ENCODE data around the gene LMNA.

The LMNA gene

GRCh38 chr1:156134716-156135435, 20.4 kb downstream of the LMNA start:
- Mint-ChIP-seq H3K9me3 (no peaks in the 10 kb centered on the region), H3K27ac (no peak overlapping the region), H3K4me3 (no peak overlapping the region), H3K4me1 (peaks cover 6% of the 10 kb centered on the region), H3K27me3 (peaks cover 9% of the 10 kb centered on the region)
- DNase-seq (no peak), ATAC-seq (no peak)

- H3K27me3 Mint-ChIP-seq, result peaks cover 8% of the 10 kb centered on the region
- H3K4me1 Mint-ChIP-seq, result no peaks in the 10 kb centered on the region
- H3K9me3 Mint-ChIP-seq, result no peaks in the 10 kb centered on the region
- no peak overlapping the region for H3K4me3 Mint-ChIP-seq
- no peak overlapping the region for H3K27ac Mint-ChIP-seq
- DNase-seq, result no peak
- no peak for ATAC-seq
These were observed 21.7 kb downstream of the LMNA start for GRCh38 chr1:156135930-156136871.

GRCh38 chr1:156136970-156137483, 22.5 kb downstream of the LMNA start:
- DNase-seq (no peak), ATAC-seq (no peak)
- no peaks in the 10 kb centered on the region for H3K9me3 Mint-ChIP-seq
- peak overlapping the region in 1 of 2 donors; percentile 59 for H3K27ac Mint-ChIP-seq
- H3K4me1 Mint-ChIP-seq, result no peaks in the 10 kb centered on the region
- peaks cover 8% of the 10 kb centered on the region for H3K27me3 Mint-ChIP-seq
- no peak overlapping the region for H3K4me3 Mint-ChIP-seq

- ATAC-seq (no peak), DNase-seq (no peak)
- Mint-ChIP-seq H3K9me3 (no peaks in the 10 kb centered on the region), H3K4me1 (no peaks in the 10 kb centered on the region), H3K27me3 (peaks cover 8% of the 10 kb centered on the region), H3K4me3 (no peak overlapping the region), H3K27ac (no peak overlapping the region)
These were observed 24.0 kb downstream of the LMNA start for GRCh38 chr1:156138458-156138867.

GRCh38 chr1:156140879-156141707, 26.6 kb downstream of the LMNA start:
- Mint-ChIP-seq H3K27me3 (no peaks in the 10 kb centered on the region), H3K4me1 (peaks cover 8% of the 10 kb centered on the region), H3K27ac (no peak overlapping the region), H3K9me3 (no peaks in the 10 kb centered on the region), H3K4me3 (no peak overlapping the region)
- peak; percentile 50 for ATAC-seq
- peak; percentile 48 to 55 for DNase-seq

- Mint-ChIP-seq H3K27me3 (no peaks in the 10 kb centered on the region), H3K4me1 (peaks cover 36% of the 10 kb centered on the region), H3K9me3 (no peaks in the 10 kb centered on the region), H3K27ac (no peak overlapping the region), H3K4me3 (no peak overlapping the region)
- DNase-seq, result no peak
- ATAC-seq, result no peak
These were observed 29.4 kb downstream of the LMNA start for GRCh38 chr1:156143765-156144489.

- Mint-ChIP-seq H3K27me3 (no peaks in the 10 kb centered on the region), H3K27ac (no peak overlapping the region), H3K9me3 (no peaks in the 10 kb centered on the region), H3K4me3 (no peak overlapping the region), H3K4me1 (peaks cover 44% of the 10 kb centered on the region)
- DNase-seq (no peak), ATAC-seq (no peak)
These were observed 30.2 kb downstream of the LMNA start for GRCh38 chr1:156144742-156145141.

GRCh38 chr1:156145650-156146019, 31.1 kb downstream of the LMNA start:
- Mint-ChIP-seq H3K9me3 (no peaks in the 10 kb centered on the region), H3K27me3 (no peaks in the 10 kb centered on the region), H3K4me1 (peaks cover 53% of the 10 kb centered on the region), H3K4me3 (peak overlapping the region; percentile 86 to 95), H3K27ac (peak overlapping the region in 1 of 2 donors; percentile 96)
- ATAC-seq (no peak), DNase-seq (no peak)

- Mint-ChIP-seq H3K4me3 (peak overlapping the region; percentile 86 to 95), H3K27ac (peak overlapping the region; percentile 96 to 98), H3K27me3 (no peaks in the 10 kb centered on the region), H3K4me1 (peaks cover 59% of the 10 kb centered on the region), H3K9me3 (no peaks in the 10 kb centered on the region)
- peak; percentile 59 to 65 for DNase-seq
- ATAC-seq, result peak; percentile 77
These were observed 31.7 kb downstream of the LMNA start for GRCh38 chr1:156146020-156146768.

GRCh38 chr1:156146769-156147405, 32.4 kb downstream of the LMNA start:
- DNase-seq (peak in 1 of 2 donors; percentile 49), ATAC-seq (peak; percentile 25)
- H3K4me3 Mint-ChIP-seq, result peak overlapping the region; percentile 86 to 95
- H3K27me3 Mint-ChIP-seq, result no peaks in the 10 kb centered on the region
- H3K9me3 Mint-ChIP-seq, result no peaks in the 10 kb centered on the region
- H3K27ac Mint-ChIP-seq, result peak overlapping the region; percentile 91 to 98
- peaks cover 66% of the 10 kb centered on the region for H3K4me1 Mint-ChIP-seq

- Mint-ChIP-seq H3K27me3 (no peaks in the 10 kb centered on the region), H3K4me1 (peaks cover 79% of the 10 kb centered on the region), H3K9me3 (no peaks in the 10 kb centered on the region), H3K4me3 (peak overlapping the region; percentile 71 to 72), H3K27ac (peak overlapping the region; percentile 86 to 94)
- ATAC-seq (peak; percentile 23), DNase-seq (no peak)
These were observed 33.7 kb downstream of the LMNA start for GRCh38 chr1:156148216-156148615.

- peak; percentile 41 for ATAC-seq
- Mint-ChIP-seq H3K4me1 (peaks cover 93% of the 10 kb centered on the region), H3K27me3 (no peaks in the 10 kb centered on the region), H3K4me3 (peak overlapping the region; percentile 55 to 60), H3K27ac (peak overlapping the region; percentile 12 to 78), H3K9me3 (no peaks in the 10 kb centered on the region)
- no peak for DNase-seq
These were observed 35.1 kb downstream of the LMNA start for GRCh38 chr1:156149374-156150332.

Measured in stimulated activated naive CD8-positive, alpha-beta T cell treated with anti-CD3 and anti-CD28 coated beads, Interleukin-15, amount 100 ng/mL, for 72 hours (primary cell).